Activated naive CD4-positive, alpha-beta T cell treated with Interleukin-2 at 50 U/mL for 16 hours (primary cell): ENCODE measurements around the gene GGCT.

Experiments used
- DNase-seq: peaks from one replicate; pipeline ENCODE4 v3.0.0-alpha.2; 2020

Gene GGCT

GRCh38 chr7:30476459-30477145 lies 28.0 kb downstream of the GGCT start:
- no peak for DNase-seq

- DNase-seq, result no peak
Observed at GRCh38 chr7:30475580-30475979, 29.0 kb downstream of the GGCT start.

GRCh38 chr7:30474893-30475292 lies 29.7 kb downstream of the GGCT start:
- DNase-seq, result no peak

GRCh38 chr7:30474485-30474884 lies 30.1 kb downstream of the GGCT start:
- no peak for DNase-seq

GRCh38 chr7:30473903-30474302 lies 30.7 kb downstream of the GGCT start:
- DNase-seq, result no peak

GRCh38 chr7:30472784-30473775 lies 31.5 kb downstream of the GGCT start:
- no peak for DNase-seq

GRCh38 chr7:30472081-30472783 lies 32.4 kb downstream of the GGCT start:
- no peak for DNase-seq

- no peak for DNase-seq
Observed at GRCh38 chr7:30471205-30471604, 33.4 kb downstream of the GGCT start.

- no peak for DNase-seq
Observed at GRCh38 chr7:30470771-30471170, 33.9 kb downstream of the GGCT start.

GRCh38 chr7:30470163-30470770 lies 34.4 kb downstream of the GGCT start:
- no peak for DNase-seq

GRCh38 chr7:30469303-30469702 lies 35.3 kb downstream of the GGCT start:
- no peak for DNase-seq

- no peak for DNase-seq
Observed at GRCh38 chr7:30468791-30469190, 35.8 kb downstream of the GGCT start.

- no peak for DNase-seq
Observed at GRCh38 chr7:30468041-30468440, 36.6 kb downstream of the GGCT start.

- no peak for DNase-seq
Observed at GRCh38 chr7:30467271-30467670, 37.4 kb downstream of the GGCT start.

- no peak for DNase-seq
Observed at GRCh38 chr7:30466266-30466665, 38.4 kb downstream of the GGCT start.

- DNase-seq, result no peak
Observed at GRCh38 chr7:30465811-30466180, 38.8 kb downstream of the GGCT start.

GRCh38 chr7:30465046-30465810 lies 39.4 kb downstream of the GGCT start:
- DNase-seq, result no peak

GRCh38 chr7:30464231-30464671 lies 40.4 kb downstream of the GGCT start:
- no peak for DNase-seq

GRCh38 chr7:30463405-30464145 lies 41.1 kb downstream of the GGCT start:
- no peak for DNase-seq

GRCh38 chr7:30462179-30462578 lies 42.5 kb downstream of the GGCT start:
- DNase-seq, result no peak

- no peak for DNase-seq
Observed at GRCh38 chr7:30460246-30460633, 44.4 kb downstream of the GGCT start.
